22Rv1 (cell line): Measurements from ENCODE around the gene TMEM247.

Experiments used
- ZFX ChIP-seq: fragments of 450-650 bp; IDR thresholded peaks from 2 replicates; pipeline ENCODE4 v1.6.1; 2017; ENCODE audit warnings: antibody characterized with exemption, borderline replicate concordance
- TF ChIP-seq, protein P1 (sequence below): fragments of 450-650 bp; IDR thresholded peaks from 2 replicates; pipeline ENCODE4 v1.5.1; 2017; ENCODE audit warnings: mild to moderate bottlenecking

DNA sequence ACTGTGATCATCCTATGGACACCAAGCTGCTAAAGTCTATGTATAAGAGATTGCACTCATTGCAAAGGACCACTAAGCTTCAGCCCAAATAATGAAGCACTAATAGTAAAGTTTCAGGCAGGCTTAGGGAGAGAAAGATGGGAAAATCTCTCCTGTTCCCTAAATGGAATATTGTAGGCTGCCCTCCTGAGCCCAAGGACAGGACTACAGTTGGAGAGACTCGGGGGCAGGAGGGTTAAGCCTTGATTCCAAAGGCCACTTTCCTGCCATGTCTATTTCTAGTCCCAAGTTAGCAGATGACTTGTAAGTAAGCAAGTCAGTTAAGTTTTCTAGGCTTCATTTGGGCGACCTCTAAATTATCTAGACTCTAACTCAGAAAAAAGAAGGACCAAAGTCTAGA lies 9.0 kb downstream of the TMEM247 start:
- TF ChIP-seq, protein P1, sequence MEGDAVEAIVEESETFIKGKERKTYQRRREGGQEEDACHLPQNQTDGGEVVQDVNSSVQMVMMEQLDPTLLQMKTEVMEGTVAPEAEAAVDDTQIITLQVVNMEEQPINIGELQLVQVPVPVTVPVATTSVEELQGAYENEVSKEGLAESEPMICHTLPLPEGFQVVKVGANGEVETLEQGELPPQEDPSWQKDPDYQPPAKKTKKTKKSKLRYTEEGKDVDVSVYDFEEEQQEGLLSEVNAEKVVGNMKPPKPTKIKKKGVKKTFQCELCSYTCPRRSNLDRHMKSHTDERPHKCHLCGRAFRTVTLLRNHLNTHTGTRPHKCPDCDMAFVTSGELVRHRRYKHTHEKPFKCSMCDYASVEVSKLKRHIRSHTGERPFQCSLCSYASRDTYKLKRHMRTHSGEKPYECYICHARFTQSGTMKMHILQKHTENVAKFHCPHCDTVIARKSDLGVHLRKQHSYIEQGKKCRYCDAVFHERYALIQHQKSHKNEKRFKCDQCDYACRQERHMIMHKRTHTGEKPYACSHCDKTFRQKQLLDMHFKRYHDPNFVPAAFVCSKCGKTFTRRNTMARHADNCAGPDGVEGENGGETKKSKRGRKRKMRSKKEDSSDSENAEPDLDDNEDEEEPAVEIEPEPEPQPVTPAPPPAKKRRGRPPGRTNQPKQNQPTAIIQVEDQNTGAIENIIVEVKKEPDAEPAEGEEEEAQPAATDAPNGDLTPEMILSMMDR: no peak
- TF ChIP-seq ZFX: no peak
